Left ventricle myocardium inferior (tissue), 1 donor: ENCODE data around the gene GALC. TPM values are rescaled to one million over a fixed set of nuclear protein-coding genes. Genes with fewer than 3 reads are reported as not detected.

Experiments used
- DNase-seq: peaks from one replicate; pipeline ENCODE4 v3.0.0-alpha.2; 2020
- H3K27ac ChIP-seq: fragments of 200-600 bp; replicated peaks from 2 replicates; pipeline ENCODE4 v1.8.0; 2021
- H3K27me3 ChIP-seq: fragments of 200-600 bp; 2 replicates; pipeline ENCODE4 v1.8.0; 2021; ENCODE audit warnings: low read depth
- H3K36me3 ChIP-seq: fragments of 200-600 bp; 2 replicates; pipeline ENCODE4 v1.8.0; 2021
- H3K4me1 ChIP-seq: fragments of 200-600 bp; 2 replicates; pipeline ENCODE4 v1.8.0; 2021
- H3K4me3 ChIP-seq: fragments of 200-600 bp; 2 replicates; pipeline ENCODE4 v1.8.0; 2021; ENCODE audit warnings: mild to moderate bottlenecking, moderate library complexity
- H3K9me3 ChIP-seq: fragments of 200-600 bp; replicated peaks from 2 replicates; pipeline ENCODE4 v1.8.0; 2021
- intact Hi-C: fragments of 100-400 bp; cut with micrococcal nuclease; formaldehyde crosslinking; loops from one replicate; pipeline ENCODE4 v1.11.0; 2022
- total RNA-seq: library from RNA; stranded (reverse); fragmentation: NEBNext Ultra II Directional; extraction: Animal tissue kit (Norgen Biotek cat#: 25700); gene quantifications from one replicate; pipeline ENCODE4 v1.2.1, GENCODE V29; 2021
- TF ChIP-seq, protein P1 (sequence below): fragments of 200-600 bp; IDR thresholded peaks from 2 replicates; pipeline ENCODE4 v1.8.0; 2021; ENCODE audit warnings: antibody characterized with exemption, mild to moderate bottlenecking, borderline replicate concordance
- donor health status: DM: no; HTN: yes; CAD: no; lungs with severe emphysema.

Gene GALC
- total RNA-seq, 1 donor from 2014 or later = 14.5 TPM

DNA sequence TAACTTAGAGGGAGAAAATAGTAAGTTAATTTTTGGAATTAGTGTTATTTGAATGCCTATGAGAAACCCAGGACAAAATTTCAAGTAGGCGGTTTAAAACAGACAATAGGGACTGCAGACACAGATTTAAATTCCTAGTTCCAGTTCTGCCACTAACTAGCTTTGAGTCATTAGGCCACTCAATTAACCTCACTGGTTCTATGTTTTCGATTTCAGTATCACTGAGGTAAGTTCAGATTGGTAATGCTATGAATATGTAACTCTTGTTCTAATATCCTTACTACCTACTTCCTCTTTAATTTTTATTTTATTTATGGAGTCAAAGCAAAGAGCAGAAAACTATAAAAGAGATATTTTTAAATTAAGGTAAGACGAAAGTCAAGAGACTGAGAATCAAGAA lies 52.6 kb downstream of the GALC start:
- Histone ChIP-seq H3K4me1 (no peaks in the 10 kb centered on the region), H3K4me3 (no peak overlapping the region), H3K36me3 (peaks cover 71% of the 10 kb centered on the region), H3K27ac (no peak overlapping the region), H3K9me3 (no peaks in the 10 kb centered on the region), H3K27me3 (no peaks in the 10 kb centered on the region)
- intact Hi-C loops = loop anchor here (10.0 kb wide), 1 partner anchor 224 kb away; no protein-coding TSS in a partner anchor
- TF ChIP-seq, protein P1, sequence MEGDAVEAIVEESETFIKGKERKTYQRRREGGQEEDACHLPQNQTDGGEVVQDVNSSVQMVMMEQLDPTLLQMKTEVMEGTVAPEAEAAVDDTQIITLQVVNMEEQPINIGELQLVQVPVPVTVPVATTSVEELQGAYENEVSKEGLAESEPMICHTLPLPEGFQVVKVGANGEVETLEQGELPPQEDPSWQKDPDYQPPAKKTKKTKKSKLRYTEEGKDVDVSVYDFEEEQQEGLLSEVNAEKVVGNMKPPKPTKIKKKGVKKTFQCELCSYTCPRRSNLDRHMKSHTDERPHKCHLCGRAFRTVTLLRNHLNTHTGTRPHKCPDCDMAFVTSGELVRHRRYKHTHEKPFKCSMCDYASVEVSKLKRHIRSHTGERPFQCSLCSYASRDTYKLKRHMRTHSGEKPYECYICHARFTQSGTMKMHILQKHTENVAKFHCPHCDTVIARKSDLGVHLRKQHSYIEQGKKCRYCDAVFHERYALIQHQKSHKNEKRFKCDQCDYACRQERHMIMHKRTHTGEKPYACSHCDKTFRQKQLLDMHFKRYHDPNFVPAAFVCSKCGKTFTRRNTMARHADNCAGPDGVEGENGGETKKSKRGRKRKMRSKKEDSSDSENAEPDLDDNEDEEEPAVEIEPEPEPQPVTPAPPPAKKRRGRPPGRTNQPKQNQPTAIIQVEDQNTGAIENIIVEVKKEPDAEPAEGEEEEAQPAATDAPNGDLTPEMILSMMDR = no peak
- DNase-seq = no peak

DNA sequence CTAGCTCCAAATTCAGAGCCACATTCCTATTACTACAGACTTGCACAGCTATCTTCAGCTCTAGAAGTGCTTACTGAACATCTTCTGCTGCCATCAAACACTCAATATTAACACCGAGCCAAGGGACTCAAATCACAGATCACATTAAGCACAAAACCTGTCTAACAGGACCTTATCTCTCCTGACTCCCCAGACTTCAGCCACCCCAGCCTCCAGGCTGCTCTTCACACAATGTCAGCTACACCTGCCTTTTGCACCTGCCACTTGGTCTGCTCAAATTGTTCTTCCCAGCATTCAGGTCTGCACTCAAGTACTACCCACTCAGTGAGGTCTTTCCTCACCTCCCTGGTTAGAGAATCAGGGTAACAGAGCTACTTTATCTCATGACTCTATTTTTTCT lies 57.1 kb downstream of the GALC start:
- Histone ChIP-seq H3K4me3 (no peak overlapping the region), H3K9me3 (peaks cover 6% of the 10 kb centered on the region), H3K36me3 (peaks cover 61% of the 10 kb centered on the region), H3K27ac (no peak overlapping the region), H3K4me1 (no peaks in the 10 kb centered on the region), H3K27me3 (no peaks in the 10 kb centered on the region)
- no peak for DNase-seq
- intact Hi-C loops = no loop called here
- TF ChIP-seq, protein P1 = no peak

DNA sequence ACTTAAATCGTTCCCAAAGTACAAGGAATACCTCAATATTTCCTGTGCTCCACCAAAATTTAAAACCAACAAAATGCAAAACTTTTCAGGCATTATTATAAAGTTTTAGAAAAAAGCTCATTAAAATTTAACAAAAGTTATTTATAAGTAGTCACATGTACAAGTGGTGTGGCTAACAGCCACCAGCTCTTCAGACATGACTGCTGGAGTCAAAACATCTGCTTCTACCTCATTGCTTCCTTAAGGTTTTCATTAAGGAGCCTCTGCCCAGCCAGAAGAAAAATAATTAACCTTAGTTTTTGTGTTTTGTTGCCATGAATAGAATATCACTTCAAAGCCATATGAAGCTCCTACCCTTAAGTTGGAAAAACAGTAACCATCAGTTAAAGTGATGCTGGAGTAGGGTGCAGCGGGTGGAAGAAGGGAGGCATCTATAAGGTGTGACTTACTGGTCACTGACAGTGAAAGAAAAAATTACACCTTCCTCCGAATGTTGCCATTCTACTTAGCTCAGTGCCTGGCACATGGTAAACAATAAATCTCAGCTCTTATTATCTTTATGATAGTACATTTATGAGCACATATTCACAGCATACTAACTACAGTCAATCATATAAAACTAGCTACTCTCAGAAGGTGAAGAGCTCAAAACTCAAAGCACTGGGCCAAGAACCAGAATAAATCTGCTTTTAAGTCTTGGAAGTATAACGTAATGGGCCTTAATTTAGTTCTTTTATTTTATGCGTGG lies 57.7 kb downstream of the GALC start:
- peaks cover 55% of the 10 kb centered on the region for H3K36me3 ChIP-seq
- H3K27ac ChIP-seq = no peak overlapping the region
- H3K9me3 ChIP-seq = peaks cover 10% of the 10 kb centered on the region
- H3K4me3 ChIP-seq = no peak overlapping the region
- no peaks in the 10 kb centered on the region for H3K4me1 ChIP-seq
- DNase-seq = no peak
- TF ChIP-seq, protein P1 = no peak
- intact Hi-C loops = no loop called here
- H3K27me3 ChIP-seq = no peaks in the 10 kb centered on the region

DNA sequence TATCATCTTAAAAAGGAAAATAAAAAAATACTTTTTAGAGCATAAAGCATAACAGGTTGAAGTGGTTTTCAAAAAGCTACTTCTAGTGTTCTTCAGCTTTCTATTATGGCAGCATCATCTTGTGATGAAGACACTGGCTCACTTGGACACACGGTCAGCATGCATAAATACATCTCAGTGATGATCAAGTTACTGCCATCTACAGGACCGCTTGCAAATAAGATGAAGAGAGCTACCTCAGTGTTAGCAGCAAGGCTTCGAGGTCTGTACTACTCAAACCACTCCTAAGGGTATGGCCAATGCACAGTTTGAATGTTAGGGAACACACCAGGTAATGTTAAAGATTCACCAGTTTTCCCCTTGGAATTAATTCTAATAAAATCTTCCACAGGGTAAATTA lies 58.8 kb downstream of the GALC start:
- no peaks in the 10 kb centered on the region for H3K4me1 ChIP-seq

DNA sequence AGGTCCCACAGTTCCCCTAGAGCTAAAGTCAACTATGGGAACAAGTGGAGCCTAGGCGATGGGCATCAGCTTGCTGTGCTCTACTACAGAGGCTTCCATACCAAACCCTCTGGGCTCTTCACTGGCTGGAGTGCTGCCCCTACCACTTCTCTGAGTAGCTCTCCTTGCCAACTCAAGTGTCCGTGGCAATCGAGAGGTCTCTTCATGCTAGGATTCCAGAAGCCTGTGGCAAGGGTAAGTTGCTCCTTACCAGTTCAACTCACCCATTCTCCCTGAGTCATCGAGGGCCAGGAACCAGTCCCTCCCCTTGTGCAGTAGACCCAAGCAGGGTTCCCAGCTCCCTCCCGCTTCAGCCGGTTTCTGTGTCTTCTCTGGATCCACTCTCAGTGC lies 76.1 kb downstream of the GALC start:
- TF ChIP-seq, protein P1 = no peak
- Histone ChIP-seq H3K36me3 (no peaks in the 10 kb centered on the region), H3K9me3 (peaks cover 16% of the 10 kb centered on the region), H3K4me3 (no peak overlapping the region), H3K27me3 (peaks cover 22% of the 10 kb centered on the region), H3K4me1 (no peaks in the 10 kb centered on the region), H3K27ac (no peak overlapping the region)
- intact Hi-C loops = no loop called here
- DNase-seq = no peak

More for the DNA sequence above, 58.8 kb downstream of the GALC start:
- TF ChIP-seq, protein P1 = no peak
- Histone ChIP-seq H3K27me3 (no peaks in the 10 kb centered on the region), H3K36me3 (peaks cover 44% of the 10 kb centered on the region), H3K27ac (no peak overlapping the region), H3K4me3 (no peak overlapping the region), H3K9me3 (peaks cover 10% of the 10 kb centered on the region)
- no peak for DNase-seq
- intact Hi-C loops = no loop called here
